ENCODE measurements around the gene RBM33.

Gene RBM33

GRCh38 chr7:155810770-155811559 is 166.5 kb downstream of the RBM33 start:
- DNase-seq (ENCODE audit: low read depth): no peak
- no peak for TF ChIP-seq CTCF (conservative IDR thresholded peaks at IDR 0.05; ENCODE audit: low read depth, low read length)
- H3K4me3 ChIP-seq (ENCODE audit: low read length): no peak overlapping the region

- DNase-seq (ENCODE audit: low read depth): no peak
- no peak for TF ChIP-seq CTCF (conservative IDR thresholded peaks at IDR 0.05; ENCODE audit: low read depth, low read length)
- no peak overlapping the region for H3K4me3 ChIP-seq (ENCODE audit: low read length)
Measured at GRCh38 chr7:155811560-155811894, 167.1 kb downstream of the RBM33 start.

- TF ChIP-seq CTCF (conservative IDR thresholded peaks at IDR 0.05; ENCODE audit: low read depth, low read length): no peak
- peak within 1 kb of the TSS; percentile 37 for H3K4me3 ChIP-seq (ENCODE audit: low read length)
- no peak for DNase-seq (ENCODE audit: low read depth)
Measured at GRCh38 chr7:155811895-155812761, 167.7 kb downstream of the RBM33 start, which contains the start of gene SHH. Gene SHH, minus strand, starts transcription at chr7:155812463. Its CDS starts 341 bp downstream, at chr7:155812122.

GRCh38 chr7:155813125-155813524 is 168.7 kb downstream of the RBM33 start:
- TF ChIP-seq CTCF (conservative IDR thresholded peaks at IDR 0.05; ENCODE audit: low read depth, low read length): no peak
- no peak for DNase-seq (ENCODE audit: low read depth)
- H3K4me3 ChIP-seq (ENCODE audit: low read length): no peak overlapping the region

GRCh38 chr7:155813546-155814315 is 169.3 kb downstream of the RBM33 start:
- DNase-seq (ENCODE audit: low read depth): no peak
- H3K4me3 ChIP-seq (ENCODE audit: low read length): no peak overlapping the region
- no peak for TF ChIP-seq CTCF (conservative IDR thresholded peaks at IDR 0.05; ENCODE audit: low read depth, low read length)

GRCh38 chr7:155814316-155815276 is 170.1 kb downstream of the RBM33 start:
- DNase-seq (ENCODE audit: low read depth): no peak
- TF ChIP-seq CTCF (conservative IDR thresholded peaks at IDR 0.05; ENCODE audit: low read depth, low read length): peak; percentile 1
- no peak overlapping the region for H3K4me3 ChIP-seq (ENCODE audit: low read length)

All from retinal pigment epithelial cell (primary cell).